Choroid plexus epithelial cell (primary cell): ENCODE measurements around the gene EGFL7.

Source experiments
- DNase-seq: peaks from one replicate; pipeline ENCODE4 v3.0.0-alpha.2; 2010; ENCODE audit warnings: low read depth
- H3K4me3 ChIP-seq: 2 replicates; pipeline ENCODE4 v1.5.1; 2011; ENCODE audit warnings: low read depth, mild to moderate bottlenecking, control low read depth, low read length, moderate library complexity
- TF ChIP-seq, protein P1 (sequence below): conservative IDR thresholded peaks from 2 replicates; pipeline ENCODE4 v1.5.1; 2011; ENCODE audit warnings: low read depth, mild to moderate bottlenecking, control low read depth, inconsistent platforms, low read length, moderate library complexity

Gene EGFL7

DNA sequence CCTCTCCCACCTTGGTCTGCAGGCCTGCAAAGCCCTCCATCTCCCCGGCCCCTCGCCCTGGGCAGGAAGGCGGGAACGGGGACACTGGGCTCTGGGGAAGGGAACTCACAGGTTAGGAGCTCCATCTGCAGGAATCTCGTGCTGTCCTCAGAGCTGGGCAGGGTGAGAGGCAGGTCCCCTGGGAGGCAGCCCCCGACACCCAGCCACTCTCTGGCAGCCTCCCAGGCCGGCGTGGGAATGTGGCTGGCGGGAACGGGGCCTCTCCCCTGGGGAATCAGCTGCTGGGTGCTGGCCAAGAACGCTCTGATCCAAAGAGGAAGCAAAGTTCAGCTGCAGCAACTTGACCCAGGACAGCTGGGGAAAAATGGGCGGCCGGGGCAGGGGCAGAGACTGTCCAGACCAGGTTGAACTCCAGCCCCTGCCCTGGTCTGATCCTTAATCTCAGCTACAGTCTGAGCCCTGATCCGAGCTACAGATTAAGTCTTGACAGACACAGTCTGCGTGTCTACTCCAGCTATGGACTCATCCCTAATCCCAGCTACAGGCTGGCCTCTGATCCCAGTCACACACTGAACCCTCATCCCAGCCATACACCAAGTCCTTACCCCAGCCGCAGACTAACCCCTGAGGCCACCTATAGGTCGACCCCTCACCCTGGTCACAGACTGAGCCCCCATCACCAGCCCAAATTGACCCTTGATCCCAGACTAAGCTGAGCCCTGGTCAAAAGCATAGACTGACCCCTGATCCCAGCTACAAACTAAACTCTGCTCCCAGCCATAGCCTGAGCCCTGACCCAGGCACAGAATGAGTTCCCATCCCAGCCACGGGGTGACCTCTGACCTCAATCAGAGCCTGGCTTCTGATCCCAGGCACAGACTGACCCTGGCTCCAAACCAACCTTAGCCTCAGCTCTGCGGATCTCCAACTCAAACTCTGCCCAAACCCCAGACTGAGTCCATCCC is 37.3 kb upstream of the EGFL7 start:
- peak; percentile 73 for DNase-seq
- no peak overlapping the region for H3K4me3 ChIP-seq
- TF ChIP-seq, protein P1, sequence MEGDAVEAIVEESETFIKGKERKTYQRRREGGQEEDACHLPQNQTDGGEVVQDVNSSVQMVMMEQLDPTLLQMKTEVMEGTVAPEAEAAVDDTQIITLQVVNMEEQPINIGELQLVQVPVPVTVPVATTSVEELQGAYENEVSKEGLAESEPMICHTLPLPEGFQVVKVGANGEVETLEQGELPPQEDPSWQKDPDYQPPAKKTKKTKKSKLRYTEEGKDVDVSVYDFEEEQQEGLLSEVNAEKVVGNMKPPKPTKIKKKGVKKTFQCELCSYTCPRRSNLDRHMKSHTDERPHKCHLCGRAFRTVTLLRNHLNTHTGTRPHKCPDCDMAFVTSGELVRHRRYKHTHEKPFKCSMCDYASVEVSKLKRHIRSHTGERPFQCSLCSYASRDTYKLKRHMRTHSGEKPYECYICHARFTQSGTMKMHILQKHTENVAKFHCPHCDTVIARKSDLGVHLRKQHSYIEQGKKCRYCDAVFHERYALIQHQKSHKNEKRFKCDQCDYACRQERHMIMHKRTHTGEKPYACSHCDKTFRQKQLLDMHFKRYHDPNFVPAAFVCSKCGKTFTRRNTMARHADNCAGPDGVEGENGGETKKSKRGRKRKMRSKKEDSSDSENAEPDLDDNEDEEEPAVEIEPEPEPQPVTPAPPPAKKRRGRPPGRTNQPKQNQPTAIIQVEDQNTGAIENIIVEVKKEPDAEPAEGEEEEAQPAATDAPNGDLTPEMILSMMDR: peak; percentile 62

DNA sequence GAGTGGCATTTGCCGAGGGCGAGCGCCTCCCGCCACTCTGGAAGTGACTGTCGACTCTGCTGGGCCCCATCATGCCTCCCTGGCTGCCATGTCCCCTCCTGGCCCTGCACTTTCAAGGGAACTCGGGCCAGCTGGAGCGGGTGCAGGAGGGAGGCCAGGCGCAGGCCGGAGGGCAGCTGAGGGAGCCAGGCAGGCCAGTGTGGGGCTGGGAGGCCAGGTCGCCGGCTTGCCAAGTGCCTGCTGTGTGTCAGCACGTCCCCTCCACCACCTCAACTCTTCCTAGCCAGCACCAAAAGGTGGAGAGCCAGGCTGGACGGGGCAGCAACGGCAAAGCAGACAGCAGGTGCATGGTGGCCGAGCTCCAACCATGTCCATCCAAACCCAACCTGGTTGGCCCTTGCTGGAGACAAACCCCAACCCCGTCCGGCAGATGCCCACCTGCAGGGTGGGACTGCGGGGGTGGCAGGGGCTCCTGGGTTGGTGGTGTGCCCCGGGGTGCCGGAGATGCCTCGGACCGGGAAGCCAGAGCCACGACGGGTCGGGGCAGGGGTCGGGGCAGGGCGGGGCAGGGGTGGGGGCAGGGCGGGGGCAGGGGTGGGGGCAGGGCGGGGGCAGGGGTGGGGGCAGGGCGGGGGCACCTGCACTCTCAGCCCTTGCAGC is 36.5 kb upstream of the EGFL7 start:
- H3K4me3 ChIP-seq: no peak overlapping the region
- TF ChIP-seq, protein P1: no peak
- no peak for DNase-seq

DNA sequence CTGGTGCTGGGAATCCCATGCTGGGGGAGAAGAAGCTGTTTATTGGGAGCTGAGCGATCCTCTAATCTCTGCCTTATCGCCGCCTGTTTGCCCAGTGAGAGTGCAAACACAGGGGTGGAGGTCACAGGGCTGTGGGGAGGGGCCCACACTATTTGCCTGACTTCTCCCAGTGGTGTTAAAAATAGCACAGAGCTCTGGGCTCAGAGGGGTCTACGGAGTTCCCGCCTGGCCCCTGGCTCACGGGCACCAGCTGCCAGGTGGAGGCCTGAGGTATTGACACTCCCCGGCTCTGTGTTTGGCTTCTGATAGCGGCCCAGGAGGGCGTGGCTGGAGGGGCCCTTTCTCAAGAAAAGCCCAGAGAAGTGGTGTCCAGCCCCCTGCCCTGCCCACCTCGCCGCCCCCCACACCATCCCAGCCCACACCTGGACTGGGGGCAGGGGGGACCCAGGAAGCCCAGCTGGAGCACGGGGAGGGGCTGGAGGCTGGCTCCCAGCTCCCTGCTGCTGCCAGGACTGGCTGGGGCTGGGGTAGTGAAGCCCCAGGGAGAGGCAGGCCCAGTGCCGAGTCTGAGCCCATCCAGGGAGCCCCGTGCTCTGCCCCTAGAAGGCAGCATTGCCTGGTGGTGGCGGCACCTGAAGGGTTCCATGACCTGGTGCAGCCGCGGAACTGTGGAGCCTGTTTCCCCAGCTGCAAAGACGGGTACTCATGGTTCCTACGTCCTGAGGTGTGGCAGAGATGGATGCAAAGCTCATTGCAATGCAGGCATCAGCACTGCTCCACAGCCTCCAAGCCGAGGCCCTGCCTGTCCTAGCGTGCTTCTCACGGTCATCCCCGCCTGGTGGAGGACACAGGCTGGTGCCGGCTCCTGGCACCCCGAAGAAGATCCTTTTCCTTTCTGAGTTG is 35.7 kb upstream of the EGFL7 start:
- no peak overlapping the region for H3K4me3 ChIP-seq
- TF ChIP-seq, protein P1: peak; percentile 32
- DNase-seq: no peak

DNA sequence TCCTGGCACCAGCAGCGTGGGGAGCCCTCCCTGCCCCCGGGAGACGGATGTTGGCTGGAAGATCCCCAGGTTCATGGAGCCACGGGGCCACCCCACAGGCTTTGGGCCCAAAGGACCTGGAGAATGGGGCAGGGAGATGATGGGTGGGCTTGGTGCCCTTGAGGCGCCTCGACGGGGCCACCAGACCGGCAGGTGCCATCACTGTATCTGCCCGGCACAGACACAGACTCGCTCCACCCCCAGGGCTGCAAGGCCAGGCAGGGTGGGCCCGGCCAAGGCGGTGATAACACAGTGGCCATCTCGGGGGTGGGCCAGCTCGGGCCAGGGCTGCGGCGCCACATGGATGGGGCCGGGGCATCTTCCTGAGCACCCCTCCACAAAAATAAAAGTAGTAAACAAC is 35.0 kb upstream of the EGFL7 start:
- no peak overlapping the region for H3K4me3 ChIP-seq
- TF ChIP-seq, protein P1: no peak
- no peak for DNase-seq

DNA sequence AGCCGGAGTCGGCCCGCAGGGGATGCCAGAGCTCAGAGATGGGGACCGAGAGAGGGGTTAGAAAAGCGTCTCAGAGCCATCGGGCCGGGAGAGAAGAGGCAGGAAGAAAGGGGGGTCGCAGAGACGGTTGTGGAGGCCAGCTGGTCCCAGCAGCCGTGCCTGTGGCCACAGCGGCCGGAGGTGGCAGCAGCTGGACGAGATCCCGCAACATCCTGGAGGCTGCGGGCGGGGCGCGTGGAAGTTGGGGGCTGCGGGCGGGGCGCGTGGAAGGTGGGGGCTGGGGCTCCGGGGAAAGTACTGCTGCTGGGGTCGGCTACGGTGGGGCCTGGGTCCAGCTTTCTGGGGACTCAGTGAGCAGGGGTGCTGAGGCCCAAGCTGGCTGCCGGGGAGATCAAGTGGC is 34.4 kb upstream of the EGFL7 start:
- TF ChIP-seq, protein P1: no peak
- no peak for DNase-seq
- H3K4me3 ChIP-seq: no peak overlapping the region

DNA sequence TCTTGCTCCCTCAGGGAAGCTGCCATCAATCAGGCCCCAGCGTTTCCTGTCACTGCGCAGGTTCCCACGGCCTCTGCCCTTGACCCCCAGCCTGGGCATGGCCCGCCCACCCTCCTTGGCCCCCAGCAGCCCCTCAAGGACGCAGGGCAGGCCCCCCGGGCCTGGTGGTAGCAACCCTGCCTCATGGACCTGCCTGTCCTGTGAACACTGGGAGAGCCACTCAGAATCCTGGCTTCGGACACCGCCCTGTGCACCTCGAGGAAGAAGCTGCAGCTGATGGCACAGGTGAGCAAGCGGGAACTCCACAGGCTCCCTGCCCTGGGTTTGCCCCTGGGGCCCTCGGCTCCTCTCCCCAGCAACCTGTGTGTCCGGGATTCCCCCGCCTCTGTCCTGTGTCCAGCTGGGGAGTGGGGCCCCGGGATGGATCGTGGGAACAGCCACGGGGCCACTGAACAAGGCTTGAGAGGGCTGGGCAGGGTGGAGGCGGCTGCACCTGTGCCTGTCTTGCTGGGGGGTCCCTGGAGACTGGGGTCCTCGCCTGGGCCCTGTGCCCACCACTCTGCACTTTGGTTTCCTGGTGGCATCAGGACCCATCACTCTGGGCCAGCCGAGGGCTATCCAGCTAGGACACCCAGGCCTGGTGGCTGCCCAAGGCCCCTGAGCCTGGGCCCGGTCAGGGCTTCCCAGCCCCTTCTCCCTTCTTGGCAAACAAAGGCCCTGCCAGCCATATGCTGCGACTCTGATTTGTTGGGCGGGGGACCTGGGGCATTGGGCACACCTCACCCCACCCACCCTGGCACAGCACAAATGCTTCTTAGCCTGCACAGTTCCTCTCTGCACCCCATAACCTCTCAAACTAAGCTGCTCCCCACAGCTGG is 33.5 kb upstream of the EGFL7 start:
- no peak overlapping the region for H3K4me3 ChIP-seq
- no peak for DNase-seq
- TF ChIP-seq, protein P1: no peak
